Neuron (in vitro differentiated cells): ENCODE results near the gene SELENOI.

Experiments
- H2AFZ ChIP-seq: one replicate; pipeline ENCODE4 v1.6.1; 2013; ENCODE audit warnings: low read depth, mild to moderate bottlenecking, inconsistent platforms, low read length, moderate library complexity
- H3K27me3 ChIP-seq: one replicate; pipeline ENCODE4 v1.6.1; 2013; ENCODE audit warnings: low read length; ENCODE audit not compliant: insufficient read depth
- H3K36me3 ChIP-seq: one replicate; pipeline ENCODE4 v1.6.1; 2013; ENCODE audit warnings: low read length; ENCODE audit not compliant: insufficient read depth
- H3K4me1 ChIP-seq: one replicate; pipeline ENCODE4 v1.6.1; 2013; ENCODE audit warnings: low read length; ENCODE audit not compliant: insufficient read depth
- H3K4me3 ChIP-seq: 2 replicates; pipeline ENCODE4 v1.5.1; 2013; ENCODE audit warnings: mild to moderate bottlenecking, low read length, moderate library complexity
- H3K9me3 ChIP-seq: one replicate; pipeline ENCODE4 v1.6.1; 2013; ENCODE audit warnings: low read length

Gene SELENOI

GRCh38 chr2:26411419-26411818 is 65.5 kb downstream of the SELENOI start:
- H2AFZ ChIP-seq = no peak overlapping the region
- H3K27me3 ChIP-seq = no peaks in the 10 kb centered on the region
- no peaks in the 10 kb centered on the region for H3K36me3 ChIP-seq
- no peak overlapping the region for H3K4me3 ChIP-seq
- H3K4me1 ChIP-seq = no peaks in the 10 kb centered on the region
- H3K9me3 ChIP-seq = no peaks in the 10 kb centered on the region

GRCh38 chr2:26412091-26412673 is 66.2 kb downstream of the SELENOI start:
- Histone ChIP-seq H3K27me3 (no peaks in the 10 kb centered on the region), H3K4me1 (no peaks in the 10 kb centered on the region), H2AFZ (no peak overlapping the region), H3K9me3 (no peaks in the 10 kb centered on the region), H3K4me3 (no peak overlapping the region), H3K36me3 (no peaks in the 10 kb centered on the region)

GRCh38 chr2:26414311-26414710 is 68.4 kb downstream of the SELENOI start:
- no peaks in the 10 kb centered on the region for H3K4me1 ChIP-seq
- no peaks in the 10 kb centered on the region for H3K9me3 ChIP-seq
- H3K36me3 ChIP-seq = no peaks in the 10 kb centered on the region
- H3K27me3 ChIP-seq = no peaks in the 10 kb centered on the region
- H3K4me3 ChIP-seq = no peak overlapping the region
- H2AFZ ChIP-seq = no peak overlapping the region

- Histone ChIP-seq H3K4me3 (no peak overlapping the region), H3K4me1 (peaks cover 6% of the 10 kb centered on the region), H3K36me3 (no peaks in the 10 kb centered on the region), H2AFZ (no peak overlapping the region), H3K27me3 (no peaks in the 10 kb centered on the region), H3K9me3 (no peaks in the 10 kb centered on the region)
Measured at GRCh38 chr2:26421961-26422360, 76.0 kb downstream of the SELENOI start.

GRCh38 chr2:26422947-26423629 is 77.1 kb downstream of the SELENOI start:
- H3K27me3 ChIP-seq = no peaks in the 10 kb centered on the region

GRCh38 chr2:26423750-26424149 is 77.8 kb downstream of the SELENOI start:
- Histone ChIP-seq H3K27me3 (no peaks in the 10 kb centered on the region), H3K4me1 (peaks cover 6% of the 10 kb centered on the region), H3K36me3 (no peaks in the 10 kb centered on the region), H2AFZ (no peak overlapping the region), H3K9me3 (no peaks in the 10 kb centered on the region), H3K4me3 (no peak overlapping the region)

More at GRCh38 chr2:26422947-26423629, 77.1 kb downstream of the SELENOI start:
- no peak overlapping the region for H3K4me3 ChIP-seq
- H3K9me3 ChIP-seq = no peaks in the 10 kb centered on the region
- peaks cover 6% of the 10 kb centered on the region for H3K4me1 ChIP-seq
- no peak overlapping the region for H2AFZ ChIP-seq
- H3K36me3 ChIP-seq = no peaks in the 10 kb centered on the region

- no peak overlapping the region for H2AFZ ChIP-seq
- no peak overlapping the region for H3K4me3 ChIP-seq
- H3K27me3 ChIP-seq = no peaks in the 10 kb centered on the region
- peaks cover 6% of the 10 kb centered on the region for H3K4me1 ChIP-seq
- no peaks in the 10 kb centered on the region for H3K9me3 ChIP-seq
- H3K36me3 ChIP-seq = no peaks in the 10 kb centered on the region
Measured at GRCh38 chr2:26424221-26424620, 78.3 kb downstream of the SELENOI start.

GRCh38 chr2:26428846-26429245 is 82.9 kb downstream of the SELENOI start:
- H3K27me3 ChIP-seq = no peaks in the 10 kb centered on the region
- H3K36me3 ChIP-seq = no peaks in the 10 kb centered on the region
- no peak overlapping the region for H2AFZ ChIP-seq
- peaks cover 9% of the 10 kb centered on the region for H3K4me1 ChIP-seq
- H3K9me3 ChIP-seq = no peaks in the 10 kb centered on the region
- H3K4me3 ChIP-seq = no peak overlapping the region

GRCh38 chr2:26429779-26430578 is 84.0 kb downstream of the SELENOI start:
- H3K27me3 ChIP-seq = no peaks in the 10 kb centered on the region
- no peaks in the 10 kb centered on the region for H3K9me3 ChIP-seq
- no peak overlapping the region for H3K4me3 ChIP-seq
- H3K36me3 ChIP-seq = no peaks in the 10 kb centered on the region
- peaks cover 9% of the 10 kb centered on the region for H3K4me1 ChIP-seq
- no peak overlapping the region for H2AFZ ChIP-seq

GRCh38 chr2:26430826-26431225 is 84.9 kb downstream of the SELENOI start:
- Histone ChIP-seq H3K9me3 (no peaks in the 10 kb centered on the region), H3K4me1 (peaks cover 9% of the 10 kb centered on the region), H2AFZ (no peak overlapping the region), H3K4me3 (no peak overlapping the region), H3K27me3 (no peaks in the 10 kb centered on the region), H3K36me3 (no peaks in the 10 kb centered on the region)

GRCh38 chr2:26432363-26432762 is 86.4 kb downstream of the SELENOI start:
- peaks cover 9% of the 10 kb centered on the region for H3K4me1 ChIP-seq
- no peak overlapping the region for H2AFZ ChIP-seq
- no peaks in the 10 kb centered on the region for H3K27me3 ChIP-seq
- H3K4me3 ChIP-seq = no peak overlapping the region
- no peaks in the 10 kb centered on the region for H3K36me3 ChIP-seq
- H3K9me3 ChIP-seq = no peaks in the 10 kb centered on the region

- H3K27me3 ChIP-seq = no peaks in the 10 kb centered on the region
- peak overlapping the region; percentile 17 for H2AFZ ChIP-seq
- peaks cover 9% of the 10 kb centered on the region for H3K4me1 ChIP-seq
- no peaks in the 10 kb centered on the region for H3K9me3 ChIP-seq
- no peak overlapping the region for H3K4me3 ChIP-seq
- H3K36me3 ChIP-seq = no peaks in the 10 kb centered on the region
Measured at GRCh38 chr2:26432859-26433258, 86.9 kb downstream of the SELENOI start.

- Histone ChIP-seq H2AFZ (no peak overlapping the region), H3K9me3 (no peaks in the 10 kb centered on the region), H3K4me3 (no peak overlapping the region), H3K36me3 (no peaks in the 10 kb centered on the region), H3K27me3 (no peaks in the 10 kb centered on the region), H3K4me1 (peaks cover 11% of the 10 kb centered on the region)
Measured at GRCh38 chr2:26435106-26435505, 89.2 kb downstream of the SELENOI start.
